GM21528 (cell line): ENCODE data around the gene IFT27.

ENCODE experiments used
- ATAC-seq: cut with Tn5 transposase; IDR thresholded peaks from one replicate; pipeline ENCODE4 v1.9.1; 2021; ENCODE audit warnings: mild to moderate bottlenecking, moderate library complexity; ENCODE audit not compliant: unreplicated experiment, low FRiP score

The IFT27 gene

GRCh38 chr22:36775964-36776669 is at the start of gene IFT27:
Gene IFT27 (minus strand): TSS chr22:36776119. CDS start chr22:36775707, 412 bp downstream.
- ATAC-seq: peak; percentile 89

GRCh38 chr22:36824655-36825054 is 48.7 kb upstream of the IFT27 start:
- ATAC-seq: no peak

- ATAC-seq: no peak
Observed at GRCh38 chr22:36823186-36823839, 47.4 kb upstream of the IFT27 start.

- ATAC-seq: no peak
Observed at GRCh38 chr22:36822581-36822980, 46.7 kb upstream of the IFT27 start.

- ATAC-seq: no peak
Observed at GRCh38 chr22:36819112-36819511, 43.2 kb upstream of the IFT27 start.

- ATAC-seq: no peak
Observed at GRCh38 chr22:36818010-36818642, 42.2 kb upstream of the IFT27 start.

- ATAC-seq: no peak
Observed at GRCh38 chr22:36817525-36817848, 41.6 kb upstream of the IFT27 start.

- ATAC-seq: no peak
Observed at GRCh38 chr22:36816636-36817524, 41.0 kb upstream of the IFT27 start, which contains the start of gene PVALB. Gene PVALB (minus strand): TSS chr22:36817035. CDS start chr22:36817005, 30 bp downstream.

- no peak for ATAC-seq
Observed at GRCh38 chr22:36816339-36816635, 40.4 kb upstream of the IFT27 start.

GRCh38 chr22:36815558-36816338 is 39.8 kb upstream of the IFT27 start:
- ATAC-seq: no peak

- no peak for ATAC-seq
Observed at GRCh38 chr22:36814801-36815200, 38.9 kb upstream of the IFT27 start.

GRCh38 chr22:36811094-36811800 is 35.3 kb upstream of the IFT27 start:
- ATAC-seq: no peak

- ATAC-seq: no peak
Observed at GRCh38 chr22:36809351-36809750, 33.4 kb upstream of the IFT27 start.

GRCh38 chr22:36808721-36809344 is 32.9 kb upstream of the IFT27 start:
- no peak for ATAC-seq

GRCh38 chr22:36807627-36808026 is 31.7 kb upstream of the IFT27 start:
- ATAC-seq: no peak

- ATAC-seq: no peak
Observed at GRCh38 chr22:36806835-36807234, 30.9 kb upstream of the IFT27 start.

- ATAC-seq: no peak
Observed at GRCh38 chr22:36803358-36803757, 27.4 kb upstream of the IFT27 start.

- no peak for ATAC-seq
Observed at GRCh38 chr22:36798674-36799066, 22.8 kb upstream of the IFT27 start.
